ENCODE measurements around the gene SCN4A.
"Not testable (repeated sequence)": the region's sequence is repeated elsewhere in the genome, so short reads cannot be mapped to it uniquely, and the experiment has no call there.

Gene SCN4A

DNA sequence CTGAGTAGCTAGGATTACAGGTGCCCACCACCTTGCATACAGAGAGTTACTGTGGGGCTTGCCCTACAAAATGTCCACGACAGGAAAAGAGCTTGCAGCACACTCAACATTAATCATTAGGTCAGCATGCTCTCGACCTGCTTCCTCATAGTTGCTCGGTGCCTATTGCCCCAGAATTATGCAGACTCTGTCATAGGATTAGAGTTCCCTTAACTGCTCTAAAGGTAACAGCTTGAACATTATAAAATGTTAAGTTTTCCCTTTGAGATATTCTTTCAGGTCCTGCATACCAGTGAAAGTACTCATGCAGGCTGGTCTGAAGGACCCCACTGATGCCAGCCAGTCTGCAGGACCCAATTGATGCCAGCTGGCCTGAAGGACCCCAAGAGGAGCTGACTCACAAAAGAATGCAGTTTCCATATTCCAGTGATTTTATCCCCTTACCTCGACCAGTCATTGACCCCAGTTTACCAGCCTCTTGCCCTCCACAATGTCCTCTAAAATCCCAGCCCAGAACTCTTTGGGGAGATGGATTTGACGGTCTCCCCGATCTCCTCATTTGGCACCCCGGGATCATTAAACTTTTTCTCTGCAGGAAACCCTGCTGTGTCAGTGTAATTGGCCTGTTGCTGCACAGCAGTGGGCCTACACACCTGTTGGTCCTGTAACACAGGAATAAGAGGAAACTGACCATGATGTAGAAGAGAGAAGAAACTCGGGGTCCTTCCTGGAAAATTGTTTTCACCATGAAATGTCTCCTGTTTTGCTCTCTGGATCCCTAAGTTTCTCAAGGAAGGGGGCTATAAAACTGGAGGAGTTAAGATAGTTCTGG lies 37.1 kb upstream of the SCN4A start:
- no peak for DNase-seq (ENCODE audit: extremely low read depth, low read depth)
- H3K4me3 ChIP-seq (replicated peaks; ENCODE audit: low read depth, low read length): no peak overlapping the region

DNA sequence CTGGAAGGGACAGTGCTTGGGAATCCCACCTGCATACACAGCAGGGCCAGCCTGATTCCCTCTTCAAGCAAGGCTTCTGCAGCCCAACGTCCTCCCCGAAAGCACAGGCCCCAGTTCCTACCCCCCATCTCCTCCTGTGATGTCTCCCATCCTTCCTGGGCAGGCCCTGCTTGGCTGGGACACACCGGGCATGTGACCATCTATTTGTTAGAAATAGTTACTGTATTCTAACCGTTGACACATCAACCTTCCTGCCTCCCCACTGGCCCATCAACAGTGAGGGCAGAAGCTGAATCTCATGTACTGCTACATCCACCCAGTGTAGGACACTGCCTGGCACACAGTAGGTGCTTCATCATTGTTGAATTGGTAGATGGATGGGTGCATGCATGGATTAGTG lies 36.1 kb upstream of the SCN4A start:
- TF ChIP-seq, protein P1, sequence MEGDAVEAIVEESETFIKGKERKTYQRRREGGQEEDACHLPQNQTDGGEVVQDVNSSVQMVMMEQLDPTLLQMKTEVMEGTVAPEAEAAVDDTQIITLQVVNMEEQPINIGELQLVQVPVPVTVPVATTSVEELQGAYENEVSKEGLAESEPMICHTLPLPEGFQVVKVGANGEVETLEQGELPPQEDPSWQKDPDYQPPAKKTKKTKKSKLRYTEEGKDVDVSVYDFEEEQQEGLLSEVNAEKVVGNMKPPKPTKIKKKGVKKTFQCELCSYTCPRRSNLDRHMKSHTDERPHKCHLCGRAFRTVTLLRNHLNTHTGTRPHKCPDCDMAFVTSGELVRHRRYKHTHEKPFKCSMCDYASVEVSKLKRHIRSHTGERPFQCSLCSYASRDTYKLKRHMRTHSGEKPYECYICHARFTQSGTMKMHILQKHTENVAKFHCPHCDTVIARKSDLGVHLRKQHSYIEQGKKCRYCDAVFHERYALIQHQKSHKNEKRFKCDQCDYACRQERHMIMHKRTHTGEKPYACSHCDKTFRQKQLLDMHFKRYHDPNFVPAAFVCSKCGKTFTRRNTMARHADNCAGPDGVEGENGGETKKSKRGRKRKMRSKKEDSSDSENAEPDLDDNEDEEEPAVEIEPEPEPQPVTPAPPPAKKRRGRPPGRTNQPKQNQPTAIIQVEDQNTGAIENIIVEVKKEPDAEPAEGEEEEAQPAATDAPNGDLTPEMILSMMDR (IDR thresholded peaks at IDR 0.05; ENCODE audit: low read depth, low read length, missing control alignments): no peak
- no peak for DNase-seq (ENCODE audit: extremely low read depth, low read depth)
- H3K4me3 ChIP-seq (replicated peaks; ENCODE audit: low read depth, low read length): no peak overlapping the region

More for the DNA sequence above, 37.1 kb upstream of the SCN4A start:
- TF ChIP-seq, protein P1 (IDR thresholded peaks at IDR 0.05; ENCODE audit: low read depth, low read length, missing control alignments): no peak

DNA sequence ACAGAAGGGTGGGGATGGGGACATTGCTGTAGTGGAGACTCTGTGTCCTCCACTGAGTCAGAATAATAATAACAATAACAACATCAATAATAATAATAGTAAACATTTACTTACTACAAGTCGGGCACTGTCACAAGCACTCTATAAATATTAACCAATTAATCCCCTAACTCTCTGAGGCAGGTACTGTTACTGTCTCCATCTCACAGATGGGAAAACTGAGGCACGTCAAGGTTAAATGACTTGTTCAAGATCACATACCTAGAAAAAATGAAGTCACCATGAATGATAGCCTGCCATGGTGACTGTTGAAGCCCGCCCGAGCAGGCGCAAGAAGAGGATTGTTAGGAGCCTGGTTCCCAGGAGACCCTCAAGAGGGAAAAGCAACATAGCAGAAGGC lies 35.6 kb upstream of the SCN4A start:
- H3K4me3 ChIP-seq (replicated peaks; ENCODE audit: low read depth, low read length): no peak overlapping the region
- TF ChIP-seq, protein P1 (IDR thresholded peaks at IDR 0.05; ENCODE audit: low read depth, low read length, missing control alignments): no peak
- DNase-seq (ENCODE audit: extremely low read depth, low read depth): no peak

DNA sequence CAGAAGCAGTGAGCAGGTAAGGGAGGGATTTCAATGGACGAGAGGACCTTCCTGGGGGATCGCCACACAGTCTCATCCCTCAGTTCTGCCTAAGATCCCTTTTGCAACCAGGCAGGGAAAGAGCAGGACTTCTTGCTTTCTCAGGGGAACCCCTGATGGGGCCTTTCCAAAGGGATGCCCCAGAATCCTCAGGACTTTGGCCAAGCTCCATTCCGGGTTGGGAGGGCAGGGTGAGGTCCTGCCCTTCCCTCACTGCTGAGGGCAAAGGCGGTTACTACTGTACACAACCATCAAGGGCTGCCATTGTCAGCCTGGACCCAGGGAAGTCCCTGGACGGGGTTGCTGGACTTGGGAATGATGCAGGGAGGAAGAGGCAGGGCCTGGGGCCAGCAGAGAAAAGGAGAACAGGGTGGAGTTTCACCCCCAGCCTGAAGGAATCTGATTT lies 35.1 kb upstream of the SCN4A start:
- TF ChIP-seq, protein P1 (IDR thresholded peaks at IDR 0.05; ENCODE audit: low read depth, low read length, missing control alignments): no peak
- no peak for DNase-seq (ENCODE audit: extremely low read depth, low read depth)
- H3K4me3 ChIP-seq (replicated peaks; ENCODE audit: low read depth, low read length): no peak overlapping the region

DNA sequence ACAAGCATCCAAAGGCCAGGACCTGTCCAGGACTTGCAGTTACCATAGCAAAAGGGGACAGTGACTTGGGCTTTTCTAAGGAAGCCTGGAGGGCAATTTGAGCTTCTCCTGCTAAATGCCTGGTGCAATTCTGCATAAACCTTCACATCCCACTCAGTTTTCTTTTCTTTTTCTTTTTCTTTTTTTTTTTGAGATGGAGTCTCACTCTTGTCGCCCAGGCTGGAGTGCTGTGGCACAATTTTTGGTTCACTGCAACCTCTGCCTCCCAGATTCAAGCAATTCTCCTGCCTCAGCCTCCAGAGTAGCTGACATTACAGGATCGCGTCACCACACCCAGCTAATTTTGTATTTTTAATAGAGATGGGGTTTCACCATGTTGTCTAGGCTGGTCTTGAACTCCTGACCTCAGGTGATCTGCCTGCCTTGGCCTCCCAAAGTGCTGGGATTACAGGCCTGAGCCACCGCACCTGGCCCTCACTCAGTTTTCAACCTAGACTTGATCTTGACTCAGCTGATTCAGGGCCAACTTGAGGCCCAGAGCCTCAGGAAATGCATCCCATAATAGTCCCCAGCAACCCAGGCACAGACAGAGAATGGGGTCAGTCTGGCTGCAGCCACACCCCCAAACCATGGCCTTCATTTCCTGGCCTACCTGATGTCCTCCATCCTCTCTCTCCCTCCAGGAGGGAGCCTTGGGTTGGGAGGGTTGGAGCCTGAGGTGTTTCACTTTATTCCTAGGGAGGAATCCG lies 34.5 kb upstream of the SCN4A start:
- not testable (repeated sequence) for H3K4me3 ChIP-seq (replicated peaks; ENCODE audit: low read depth, low read length); DNase-seq (ENCODE audit: extremely low read depth, low read depth)

DNA sequence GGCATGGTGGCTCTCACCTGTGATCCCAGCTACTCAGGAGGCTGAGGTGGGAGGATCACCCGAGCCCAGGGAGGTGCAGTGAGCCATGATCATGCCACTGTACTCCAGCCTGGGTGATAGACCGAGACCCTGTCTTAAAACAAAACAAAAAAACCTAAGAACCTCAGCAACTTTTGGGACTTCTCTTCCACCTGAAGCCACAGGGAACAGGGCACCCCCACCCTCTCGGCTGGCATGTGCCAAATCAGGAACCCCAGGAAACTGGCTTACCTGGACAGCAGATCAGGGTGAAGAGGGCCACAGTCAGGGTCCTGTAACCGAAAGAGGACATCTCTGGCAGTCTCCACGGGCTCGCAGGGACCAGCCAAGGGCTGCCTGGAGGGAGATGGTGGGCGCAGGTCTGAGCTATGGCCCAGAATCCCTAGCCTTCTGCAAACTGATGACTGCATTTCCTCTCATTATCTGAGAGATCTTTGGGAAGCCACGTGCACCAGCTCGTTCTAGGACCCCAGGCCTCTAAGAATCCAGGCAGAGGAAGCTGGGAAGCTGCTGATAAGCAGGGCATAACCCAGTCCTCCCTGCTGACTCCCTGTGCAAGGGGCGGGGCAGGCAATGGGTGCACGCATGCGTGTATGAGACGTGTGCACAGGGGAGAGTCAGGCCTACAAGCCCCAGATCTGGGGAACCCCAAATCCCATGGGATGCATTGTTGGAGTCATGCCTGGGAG lies 33.8 kb upstream of the SCN4A start:
- DNase-seq (ENCODE audit: extremely low read depth, low read depth): no peak
- TF ChIP-seq, protein P1 (IDR thresholded peaks at IDR 0.05; ENCODE audit: low read depth, low read length, missing control alignments): no peak
- H3K4me3 ChIP-seq (replicated peaks; ENCODE audit: low read depth, low read length): no peak overlapping the region

DNA sequence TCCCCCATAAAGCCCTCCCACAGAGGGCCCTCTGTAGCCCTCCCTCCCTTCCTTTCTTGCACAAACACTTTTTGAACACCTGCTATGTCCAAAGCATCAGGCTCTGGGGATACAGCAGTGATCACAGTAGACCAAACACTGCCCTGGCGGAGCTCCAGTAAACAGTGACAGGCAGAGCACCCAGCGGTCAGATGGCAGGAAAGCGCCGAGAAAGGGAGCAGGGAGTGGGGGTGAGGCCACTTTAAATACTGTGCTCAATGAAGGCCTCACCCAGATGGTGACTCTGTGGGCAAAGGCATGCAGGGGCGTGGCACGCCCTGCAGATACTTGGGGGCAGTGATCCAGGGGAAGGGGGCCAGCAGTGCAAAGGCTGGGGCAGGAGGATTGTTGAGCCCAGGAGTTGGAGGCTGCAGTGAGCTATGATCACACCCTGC lies 33.0 kb upstream of the SCN4A start:
- DNase-seq (ENCODE audit: extremely low read depth, low read depth): no peak
- TF ChIP-seq, protein P1 (IDR thresholded peaks at IDR 0.05; ENCODE audit: low read depth, low read length, missing control alignments): no peak

More for the DNA sequence above, 33.0 kb upstream of the SCN4A start:
- no peak overlapping the region for H3K4me3 ChIP-seq (replicated peaks; ENCODE audit: low read depth, low read length)
